HL-60 (cell line): ENCODE data around the gene UGGT1.
"Not testable (repeated sequence)": the region's sequence is repeated elsewhere in the genome, so short reads cannot be mapped to it uniquely, and the experiment has no call there.

Source experiments
- DNase-seq, 2 experiments: peaks; one replicate each; pipeline ENCODE4 v3.0.0-alpha.2; 2010 to 2020; ENCODE audit warnings: low read depth in 1 of 2, low spot score in 1 of 2
- H3K27ac ChIP-seq: fragments of 250-450 bp; sonication (Bioruptor Pico); replicated peaks from 2 replicates; pipeline ENCODE4 v1.5.1; 2020; ENCODE audit warnings: mild to moderate bottlenecking, moderate library complexity
- H3K27me3 ChIP-seq: fragments of 250-450 bp; sonication (Bioruptor Pico); 2 replicates; pipeline ENCODE4 v1.5.1; 2021; ENCODE audit warnings: mild to moderate bottlenecking, moderate library complexity; ENCODE audit not compliant: insufficient read depth, poor library complexity, severe bottlenecking
- H3K4me3 ChIP-seq: replicated peaks from 2 replicates; pipeline ENCODE4 v1.5.1; 2011; ENCODE audit warnings: mild to moderate bottlenecking, control low read depth, low read length; ENCODE audit not compliant: insufficient read depth
- GABPA ChIP-seq: IDR thresholded peaks from 2 replicates; pipeline ENCODE4 v1.6.1; 2012; ENCODE audit warnings: low read depth
- POLR2AphosphoS5 ChIP-seq: IDR thresholded peaks from 2 replicates; pipeline ENCODE4 v1.6.1; 2012; ENCODE audit warnings: low read depth
- SPI1 ChIP-seq: IDR thresholded peaks from 2 replicates; pipeline ENCODE4 v1.6.1; 2012; ENCODE audit warnings: low read depth, mild to moderate bottlenecking, borderline replicate concordance
- TF ChIP-seq, protein P1 (sequence below): IDR thresholded peaks from one replicate; pipeline ENCODE4 v1.5.1; 2011; ENCODE audit warnings: low read length, control low read depth, inconsistent platforms; ENCODE audit not compliant: insufficient read depth
- TF ChIP-seq, protein P2 (sequence below): IDR thresholded peaks from 2 replicates; pipeline ENCODE4 v1.6.1; 2012; ENCODE audit warnings: low read depth; ENCODE audit not compliant: insufficient replicate concordance

The UGGT1 gene

DNA sequence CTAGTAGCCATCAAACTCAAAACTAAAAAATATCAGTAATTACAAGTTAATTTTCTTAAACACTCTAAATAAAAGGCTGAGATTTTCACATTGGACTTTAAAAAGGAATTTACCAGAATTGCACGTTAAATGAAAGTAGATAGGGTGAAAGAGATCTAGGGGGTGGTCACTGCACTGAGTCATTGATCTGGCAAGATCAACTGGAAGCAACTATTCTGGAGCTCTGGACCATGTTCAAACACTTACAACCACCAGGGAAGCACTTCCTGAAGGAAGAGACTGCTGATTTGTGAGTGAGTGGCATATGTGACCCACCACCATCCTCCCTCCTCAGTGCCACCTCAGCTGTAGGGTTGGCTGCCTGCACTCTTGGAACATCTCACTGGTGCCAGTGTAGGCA lies 111.8 kb downstream of the UGGT1 start:
- no peak for DNase-seq
- Histone ChIP-seq H3K27me3 (no peaks in the 10 kb centered on the region), H3K4me3 (no peak overlapping the region), H3K27ac (no peak overlapping the region)
- TF ChIP-seq GABPA (no peak), POLR2AphosphoS5 (no peak), SPI1 (no peak)
- TF ChIP-seq, protein P1, sequence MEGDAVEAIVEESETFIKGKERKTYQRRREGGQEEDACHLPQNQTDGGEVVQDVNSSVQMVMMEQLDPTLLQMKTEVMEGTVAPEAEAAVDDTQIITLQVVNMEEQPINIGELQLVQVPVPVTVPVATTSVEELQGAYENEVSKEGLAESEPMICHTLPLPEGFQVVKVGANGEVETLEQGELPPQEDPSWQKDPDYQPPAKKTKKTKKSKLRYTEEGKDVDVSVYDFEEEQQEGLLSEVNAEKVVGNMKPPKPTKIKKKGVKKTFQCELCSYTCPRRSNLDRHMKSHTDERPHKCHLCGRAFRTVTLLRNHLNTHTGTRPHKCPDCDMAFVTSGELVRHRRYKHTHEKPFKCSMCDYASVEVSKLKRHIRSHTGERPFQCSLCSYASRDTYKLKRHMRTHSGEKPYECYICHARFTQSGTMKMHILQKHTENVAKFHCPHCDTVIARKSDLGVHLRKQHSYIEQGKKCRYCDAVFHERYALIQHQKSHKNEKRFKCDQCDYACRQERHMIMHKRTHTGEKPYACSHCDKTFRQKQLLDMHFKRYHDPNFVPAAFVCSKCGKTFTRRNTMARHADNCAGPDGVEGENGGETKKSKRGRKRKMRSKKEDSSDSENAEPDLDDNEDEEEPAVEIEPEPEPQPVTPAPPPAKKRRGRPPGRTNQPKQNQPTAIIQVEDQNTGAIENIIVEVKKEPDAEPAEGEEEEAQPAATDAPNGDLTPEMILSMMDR, result no peak
- TF ChIP-seq, protein P2, sequence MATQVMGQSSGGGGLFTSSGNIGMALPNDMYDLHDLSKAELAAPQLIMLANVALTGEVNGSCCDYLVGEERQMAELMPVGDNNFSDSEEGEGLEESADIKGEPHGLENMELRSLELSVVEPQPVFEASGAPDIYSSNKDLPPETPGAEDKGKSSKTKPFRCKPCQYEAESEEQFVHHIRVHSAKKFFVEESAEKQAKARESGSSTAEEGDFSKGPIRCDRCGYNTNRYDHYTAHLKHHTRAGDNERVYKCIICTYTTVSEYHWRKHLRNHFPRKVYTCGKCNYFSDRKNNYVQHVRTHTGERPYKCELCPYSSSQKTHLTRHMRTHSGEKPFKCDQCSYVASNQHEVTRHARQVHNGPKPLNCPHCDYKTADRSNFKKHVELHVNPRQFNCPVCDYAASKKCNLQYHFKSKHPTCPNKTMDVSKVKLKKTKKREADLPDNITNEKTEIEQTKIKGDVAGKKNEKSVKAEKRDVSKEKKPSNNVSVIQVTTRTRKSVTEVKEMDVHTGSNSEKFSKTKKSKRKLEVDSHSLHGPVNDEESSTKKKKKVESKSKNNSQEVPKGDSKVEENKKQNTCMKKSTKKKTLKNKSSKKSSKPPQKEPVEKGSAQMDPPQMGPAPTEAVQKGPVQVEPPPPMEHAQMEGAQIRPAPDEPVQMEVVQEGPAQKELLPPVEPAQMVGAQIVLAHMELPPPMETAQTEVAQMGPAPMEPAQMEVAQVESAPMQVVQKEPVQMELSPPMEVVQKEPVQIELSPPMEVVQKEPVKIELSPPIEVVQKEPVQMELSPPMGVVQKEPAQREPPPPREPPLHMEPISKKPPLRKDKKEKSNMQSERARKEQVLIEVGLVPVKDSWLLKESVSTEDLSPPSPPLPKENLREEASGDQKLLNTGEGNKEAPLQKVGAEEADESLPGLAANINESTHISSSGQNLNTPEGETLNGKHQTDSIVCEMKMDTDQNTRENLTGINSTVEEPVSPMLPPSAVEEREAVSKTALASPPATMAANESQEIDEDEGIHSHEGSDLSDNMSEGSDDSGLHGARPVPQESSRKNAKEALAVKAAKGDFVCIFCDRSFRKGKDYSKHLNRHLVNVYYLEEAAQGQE, result no peak

DNA sequence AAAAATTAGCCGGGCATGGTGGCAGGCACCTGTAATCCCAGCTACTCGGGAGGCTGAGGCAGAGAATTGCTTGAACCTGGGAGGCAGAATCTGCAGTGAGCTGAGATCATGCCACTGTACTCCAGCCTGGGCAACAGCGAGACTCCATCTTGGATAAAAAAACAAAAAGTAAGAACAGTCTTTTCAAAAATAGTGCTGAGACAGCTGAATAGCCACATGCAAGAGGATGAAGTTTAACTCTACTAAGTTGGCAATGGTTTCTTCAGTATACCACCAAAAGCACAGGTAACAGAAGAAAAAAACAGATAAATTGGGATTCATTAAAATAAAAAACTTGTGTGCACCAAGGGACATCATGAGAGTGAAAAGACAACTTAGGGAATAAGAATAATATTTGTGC lies 115.2 kb downstream of the UGGT1 start:
- no peak overlapping the region for H3K4me3 ChIP-seq
- DNase-seq, result no peak
- no peaks in the 10 kb centered on the region for H3K27me3 ChIP-seq
- no peak for TF ChIP-seq SPI1
- TF ChIP-seq, protein P1, result no peak
- TF ChIP-seq, protein P2, result no peak
- no peak for TF ChIP-seq GABPA
- no peak for TF ChIP-seq POLR2AphosphoS5
- H3K27ac ChIP-seq, result no peak overlapping the region

DNA sequence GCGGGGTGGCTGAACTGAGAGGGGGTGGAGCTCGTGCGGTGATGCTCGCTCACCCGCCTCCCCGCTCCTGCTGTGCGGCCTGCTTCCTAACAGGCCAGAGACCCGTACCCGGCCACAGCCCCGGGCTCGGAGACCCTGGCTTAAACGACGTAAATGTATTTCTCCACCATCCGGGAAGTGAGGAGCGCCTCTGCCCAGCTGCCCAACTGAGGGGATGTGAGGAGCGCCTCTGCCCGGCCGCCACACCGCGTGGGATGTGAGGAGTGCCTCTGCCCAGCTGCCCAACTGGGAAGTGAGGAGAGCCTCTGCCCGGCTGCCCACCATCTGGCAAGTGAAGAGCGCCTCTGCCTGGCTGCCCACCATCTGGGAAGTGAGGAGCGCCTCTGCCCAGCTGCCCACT lies 117.0 kb downstream of the UGGT1 start:
- DNase-seq, result no peak
- Histone ChIP-seq H3K4me3 (no peak overlapping the region), H3K27me3 (no peaks in the 10 kb centered on the region), H3K27ac (no peak overlapping the region)
- TF ChIP-seq GABPA (no peak), SPI1 (no peak), POLR2AphosphoS5 (no peak)
- TF ChIP-seq, protein P1, result no peak
- TF ChIP-seq, protein P2, result no peak

DNA sequence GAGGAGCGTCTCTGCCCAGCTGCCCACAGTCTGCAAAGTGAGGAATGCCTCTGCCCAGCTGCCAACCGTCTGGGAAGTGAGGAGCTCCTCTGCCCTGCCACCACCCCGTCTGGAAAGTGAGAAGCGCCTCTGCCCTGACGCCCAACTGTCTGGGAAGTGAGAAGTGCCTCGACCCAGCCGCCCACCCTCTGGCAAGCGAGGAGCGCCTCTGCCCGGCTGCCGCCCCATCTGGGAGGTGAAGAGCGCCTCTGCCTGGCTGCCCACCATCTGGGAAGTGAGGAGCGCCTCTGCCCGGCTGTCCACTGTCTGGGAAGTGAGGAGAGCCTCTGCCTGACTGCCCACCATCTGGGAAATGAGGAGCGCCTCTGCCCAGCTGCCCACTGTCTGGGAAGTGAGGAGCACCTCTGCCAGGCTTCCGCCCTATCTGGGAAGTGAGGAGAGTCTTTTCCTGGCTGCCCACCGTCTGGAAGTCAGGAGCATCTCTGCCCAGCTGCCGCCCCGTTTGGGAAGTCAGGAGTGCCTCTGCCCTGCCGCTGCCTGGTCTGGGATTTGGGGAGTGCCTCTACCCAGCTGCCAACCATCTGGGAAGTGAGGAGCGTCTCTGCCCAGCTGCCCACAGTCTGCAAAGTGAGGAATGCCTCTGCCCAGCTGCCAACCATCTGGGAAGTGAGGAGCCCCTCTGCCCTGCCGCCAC lies 117.8 kb downstream of the UGGT1 start:
- not testable (repeated sequence) for H3K4me3 ChIP-seq, DNase-seq, H3K27me3 ChIP-seq, H3K27ac ChIP-seq
